Gastroesophageal sphincter (tissue), 4 donors: ENCODE data around the gene WSB2. TPM values are rescaled to one million over a fixed set of nuclear protein-coding genes. Genes with fewer than 3 reads are reported as not detected.
"Not testable (repeated sequence)": the region's sequence is repeated elsewhere in the genome, so short reads cannot be mapped to it uniquely, and the experiment has no call there.

ENCODE experiments used
- ATAC-seq: fragments of 150-250 bp; one replicate; pipeline ENCODE4 v1.9.1; 2016; ENCODE audit warnings: mild to moderate bottlenecking, moderate library complexity
- H3K27ac ChIP-seq, 4 donors: fragments of 200-600 bp; sonication (generic) in 3 of 4; 1 replicate in 3 of 4; 2 replicates in 1 of 4; pipeline ENCODE4 v1.5.1; 2016 to 2019
- H3K27me3 ChIP-seq: fragments of 200-600 bp; sonication (generic); one replicate; pipeline ENCODE4 v1.5.1; 2019
- H3K36me3 ChIP-seq, 2 donors: fragments of 200-600 bp; sonication (generic); one replicate each; pipeline ENCODE4 v1.5.1; 2019; ENCODE audit warnings: control low read depth in 1 of 2
- H3K4me1 ChIP-seq, 3 donors: fragments of 200-600 bp; sonication (generic); 1 replicate in 2 of 3; 2 replicates in 1 of 3; pipeline ENCODE4 v1.5.1; 2016 to 2019; ENCODE audit warnings: control low read depth in 2 of 3
- H3K4me3 ChIP-seq, 2 donors: fragments of 200-600 bp; sonication (generic); one replicate each; pipeline ENCODE4 v1.5.1; 2019; ENCODE audit warnings: mild to moderate bottlenecking in 1 of 2, moderate library complexity in 1 of 2
- H3K9me3 ChIP-seq, 3 donors: fragments of 200-600 bp; sonication (generic); one replicate each; pipeline ENCODE4 v1.5.1; 2017 to 2019; ENCODE audit warnings: control low read depth in 2 of 3
- CTCF ChIP-seq, 4 experiments: fragments of 200-600 bp in 2 of 4; fragments of 450-650 bp in 2 of 4; sonication (generic) in 1 of 4; IDR thresholded peaks; one replicate each; pipeline ENCODE4 v1.5.1; 2017 to 2019; ENCODE audit warnings: antibody characterized with exemption in 4 of 4, mild to moderate bottlenecking in 2 of 4, moderate library complexity in 2 of 4
- EP300 ChIP-seq: sonication (generic); formaldehyde crosslinking; IDR thresholded peaks from one replicate; pipeline ENCODE4 v1.6.1; 2017; ENCODE audit warnings: antibody characterized with exemption, mild to moderate bottlenecking
- POLR2A ChIP-seq, 2 donors: fragments of 450-650 bp; IDR thresholded peaks; one replicate each; pipeline ENCODE4 v1.6.1; 2017; ENCODE audit warnings: antibody characterized with exemption in 2 of 2, mild to moderate bottlenecking in 2 of 2, moderate library complexity in 1 of 2
- POLR2AphosphoS5 ChIP-seq: sonication (generic); formaldehyde crosslinking; IDR thresholded peaks from one replicate; pipeline ENCODE4 v1.6.1; 2017; ENCODE audit warnings: antibody characterized with exemption
- WGBS, 2 donors: methylation state at CpG; one replicate each; pipeline ENCODE4 v1.1.5; 2018; ENCODE audit warnings: low coverage in 1 of 2; 5-methylcytosine and 5-hydroxymethylcytosine counted together
- total RNA-seq, 4 donors: library from RNA; depleted of rRNA; stranded (reverse); fragments of >200 nt; gene quantifications; one replicate each; pipeline ENCODE4 v1.1.0, GENCODE V29; 2016

The WSB2 gene
- total RNA-seq, 4 donors from 2014 or later, result 73.0 to 85.9 (median 81.5) TPM

DNA sequence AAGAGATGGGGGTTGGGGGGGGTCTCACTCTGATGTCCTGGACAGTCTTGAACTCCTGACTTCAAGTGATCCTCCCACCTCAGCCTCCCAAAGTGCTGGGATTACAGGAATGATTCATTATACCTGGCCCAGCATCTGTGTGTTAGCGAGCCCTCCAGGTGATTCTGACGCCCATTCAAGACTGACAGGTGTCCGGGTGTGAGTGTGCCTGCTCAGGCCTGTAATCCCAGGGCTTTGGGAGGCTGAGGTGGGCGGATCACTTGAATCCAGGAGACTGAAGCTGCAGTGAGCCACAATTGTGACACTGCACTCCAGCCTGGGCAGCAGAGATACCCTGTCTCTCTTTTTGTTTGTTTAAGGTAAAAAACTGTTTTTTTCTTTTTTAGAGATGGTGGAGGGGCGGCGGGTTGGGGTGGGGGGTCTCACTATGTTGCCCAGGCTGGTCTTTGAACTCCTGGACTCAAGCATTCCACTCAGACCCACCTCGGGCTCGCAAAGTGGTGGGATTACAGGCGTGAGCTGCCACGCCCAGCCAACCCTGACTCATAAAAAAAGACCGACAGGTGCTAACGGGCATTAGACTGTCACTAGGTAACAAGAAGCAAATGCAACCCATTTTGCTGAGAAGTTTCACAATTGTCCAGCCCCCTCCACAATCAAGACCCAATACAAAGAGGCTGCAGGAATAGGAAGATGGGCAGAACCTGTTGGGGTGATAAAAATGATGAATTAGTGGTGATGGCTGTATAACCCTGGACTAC is 38.1 kb upstream of the WSB2 start:
- no peak overlapping the region for H3K27ac ChIP-seq

DNA sequence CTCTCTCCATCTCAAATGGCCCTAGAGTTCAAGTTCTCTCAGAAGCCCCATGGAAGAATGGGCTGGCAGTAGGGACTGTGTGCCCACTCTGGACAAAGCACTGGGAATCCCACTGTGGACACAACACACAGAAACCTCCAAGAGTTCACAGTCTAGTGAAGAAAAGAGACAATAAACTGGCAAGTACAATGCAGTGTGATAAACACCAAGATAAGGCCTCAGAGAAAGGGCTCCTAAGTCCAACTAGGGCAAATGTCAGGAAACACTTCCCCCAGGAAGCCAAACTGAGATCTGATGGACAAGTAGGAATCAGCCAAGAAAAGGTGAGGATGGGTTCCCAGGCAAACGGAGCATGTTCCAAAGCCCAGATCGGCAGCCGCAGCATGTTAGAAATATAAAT is 37.4 kb upstream of the WSB2 start:
- no peak for TF ChIP-seq CTCF (IDR thresholded peaks at IDR 0.05)
- TF ChIP-seq EP300, result no peak
- no peak for TF ChIP-seq POLR2AphosphoS5
- no peak for TF ChIP-seq POLR2A (IDR thresholded peaks at IDR 0.05)
- WGBS, 2 donors, result 81 to 86% methylated on average over 3 of the region's 3 CpGs
- Histone ChIP-seq H3K27ac (no peak overlapping the region), H3K4me3 (no peak overlapping the region), H3K36me3 (peaks cover 0 to 16% of the 10 kb centered on the region in 2 donors), H3K9me3 (no peaks in the 10 kb centered on the region), H3K27me3 (no peaks in the 10 kb centered on the region), H3K4me1 (peaks cover 0 to 9% (median 0%) of the 10 kb centered on the region in 3 donors)
- no peak for ATAC-seq

More for the DNA sequence above, 38.1 kb upstream of the WSB2 start:
- Histone ChIP-seq H3K27me3 (no peaks in the 10 kb centered on the region), H3K4me1 (peaks cover 0 to 10% (median 0%) of the 10 kb centered on the region in 3 donors), H3K36me3 (peaks cover 0 to 9% of the 10 kb centered on the region in 2 donors), H3K4me3 (no peak overlapping the region), H3K9me3 (no peaks in the 10 kb centered on the region)
- ATAC-seq, result no peak
- 86 to 92% methylated on average over 6 to 8 of the region's 12 CpGs for WGBS, 2 donors
- TF ChIP-seq CTCF (IDR thresholded peaks at IDR 0.05) (no peak), POLR2AphosphoS5 (no peak), EP300 (no peak), POLR2A (IDR thresholded peaks at IDR 0.05) (no peak)

GRCh38 chr12:118094039-118094438 is 33.1 kb upstream of the WSB2 start:
- TF ChIP-seq POLR2A (IDR thresholded peaks at IDR 0.05), result no peak
- no peak for TF ChIP-seq POLR2AphosphoS5
- no peak for TF ChIP-seq EP300
- no peak for TF ChIP-seq CTCF (IDR thresholded peaks at IDR 0.05)
- 79 to 82% methylated on average over 2 to 3 of the region's 3 CpGs for whole genome bisulfite sequencing, 2 donors
- Histone ChIP-seq H3K9me3 (no peaks in the 10 kb centered on the region), H3K36me3 (peaks cover 0 to 54% of the 10 kb centered on the region in 2 donors), H3K27ac (no peak overlapping the region), H3K4me1 (no peaks in the 10 kb centered on the region), H3K27me3 (no peaks in the 10 kb centered on the region), H3K4me3 (no peak overlapping the region)
- ATAC-seq, result no peak

DNA sequence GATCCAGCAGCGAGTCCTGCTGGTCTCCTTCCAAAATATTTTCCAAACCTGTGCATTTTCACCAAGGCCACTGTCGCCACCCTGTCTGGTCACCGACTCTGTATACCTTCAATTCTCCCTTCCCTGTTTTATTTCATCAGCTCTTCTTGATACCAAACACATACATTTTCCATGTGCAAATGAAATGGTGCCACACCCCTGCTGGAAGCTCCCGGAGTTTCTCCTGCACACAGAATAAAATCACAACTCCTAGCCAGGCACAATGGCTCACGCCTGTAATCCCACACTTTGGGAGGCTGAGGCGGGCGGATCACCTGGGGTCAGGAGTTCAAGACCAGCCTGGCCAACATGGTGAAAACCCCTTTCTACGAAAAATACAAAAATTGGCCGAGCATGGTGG is 28.8 kb upstream of the WSB2 start:
- Histone ChIP-seq H3K27ac (no peak overlapping the region), H3K4me1 (no peaks in the 10 kb centered on the region), H3K36me3 (peaks cover 0 to 47% of the 10 kb centered on the region in 2 donors), H3K4me3 (no peak overlapping the region), H3K9me3 (no peaks in the 10 kb centered on the region), H3K27me3 (no peaks in the 10 kb centered on the region)
- WGBS, 2 donors, result 89 to 97% methylated on average over 3 to 4 of the region's 9 CpGs
- TF ChIP-seq CTCF (IDR thresholded peaks at IDR 0.05) (no peak), POLR2A (IDR thresholded peaks at IDR 0.05) (no peak), EP300 (no peak), POLR2AphosphoS5 (no peak)
- ATAC-seq, result no peak

DNA sequence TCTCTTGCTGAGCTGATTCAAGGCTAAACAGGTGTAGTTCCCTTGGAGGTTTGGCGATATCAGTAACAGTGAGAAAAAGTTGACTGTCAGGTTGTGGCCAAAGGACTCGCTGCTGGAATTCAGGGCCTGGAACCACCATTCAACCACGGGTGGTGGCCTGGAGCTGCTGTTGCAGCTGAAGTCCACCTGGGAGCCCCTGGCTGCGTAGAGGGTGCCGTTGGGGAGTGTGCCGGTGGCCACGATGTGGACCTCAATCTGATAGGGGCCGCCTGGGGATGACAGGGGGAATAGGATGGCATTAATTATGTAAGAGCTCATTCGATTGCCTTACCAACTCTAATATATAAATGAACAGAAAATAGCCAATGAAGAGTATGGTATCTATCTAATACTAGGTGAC is 21.2 kb upstream of the WSB2 start:
- no peak for TF ChIP-seq CTCF (IDR thresholded peaks at IDR 0.05)
- TF ChIP-seq POLR2A (IDR thresholded peaks at IDR 0.05), result no peak
- Histone ChIP-seq H3K27ac (no peak overlapping the region), H3K4me1 (no peaks in the 10 kb centered on the region), H3K36me3 (peaks cover 0 to 49% of the 10 kb centered on the region in 2 donors), H3K9me3 (no peaks in the 10 kb centered on the region), H3K4me3 (no peak overlapping the region), H3K27me3 (no peaks in the 10 kb centered on the region)
- ATAC-seq, result no peak
- WGBS, 2 donors, result 82 to 90% methylated on average over 2 of the region's 9 CpGs

DNA sequence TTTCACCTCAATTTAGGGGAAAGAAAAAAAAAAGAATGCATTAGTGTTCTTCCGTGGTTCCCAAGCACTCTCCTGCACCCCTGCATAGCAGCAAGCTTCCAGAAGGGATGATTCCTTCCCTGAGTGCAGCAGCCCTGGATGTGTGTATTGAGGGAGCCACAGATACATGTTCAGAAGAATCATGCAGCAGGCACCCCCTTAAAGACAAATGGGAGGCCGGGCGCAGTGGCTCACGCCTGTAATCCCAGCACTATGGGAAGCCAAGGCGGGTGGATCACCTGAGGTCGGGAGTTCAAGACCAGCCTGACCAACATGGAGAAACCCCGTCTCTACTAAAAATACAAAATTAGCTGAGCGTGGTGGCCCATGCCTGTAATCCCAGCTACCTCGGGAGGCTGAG is 20.5 kb upstream of the WSB2 start:
- not testable (repeated sequence) for H3K9me3 ChIP-seq, H3K4me1 ChIP-seq, ATAC-seq, H3K27ac ChIP-seq, H3K27me3 ChIP-seq, H3K4me3 ChIP-seq
- H3K36me3 ChIP-seq, result peaks cover 0 to 52% of the 10 kb centered on the region in 2 donors
- 94 to 100% methylated on average over 1 to 4 of the region's 9 CpGs for WGBS, 2 donors
